ENCODE results near the gene KANK2.

Gene KANK2

GRCh38 chr19:11173516-11174155 lies 23.7 kb downstream of the KANK2 start:
- TF ChIP-seq EP300 (IDR thresholded peaks at IDR 0.05; ENCODE audit: borderline replicate concordance) (no peak), ZBTB7A (IDR thresholded peaks at IDR 0.05; ENCODE audit: low read depth) (no peak), RAD21 (IDR thresholded peaks at IDR 0.05; ENCODE audit: low read depth) (no peak), FOXM1 (IDR thresholded peaks at IDR 0.05; ENCODE audit: borderline replicate concordance, low read depth) (no peak), USF1 (IDR thresholded peaks at IDR 0.05) (no peak), CREB1 (IDR thresholded peaks at IDR 0.05; ENCODE audit: low read depth) (no peak), TCF12 (IDR thresholded peaks at IDR 0.05; ENCODE audit: low read depth) (no peak), TAF1 (IDR thresholded peaks at IDR 0.05; ENCODE audit: low read depth) (no peak), CEBPB (IDR thresholded peaks at IDR 0.05) (no peak)

GRCh38 chr19:11172576-11172975 lies 24.8 kb downstream of the KANK2 start:
- no peak for TF ChIP-seq TAF1 (IDR thresholded peaks at IDR 0.05; ENCODE audit: low read depth)
- no peak for TF ChIP-seq USF1 (IDR thresholded peaks at IDR 0.05)
- no peak for TF ChIP-seq EP300 (IDR thresholded peaks at IDR 0.05; ENCODE audit: borderline replicate concordance)
- no peak for TF ChIP-seq FOXM1 (IDR thresholded peaks at IDR 0.05; ENCODE audit: borderline replicate concordance, low read depth)
- TF ChIP-seq NFIC (IDR thresholded peaks at IDR 0.05) = no peak
- TF ChIP-seq EGR1 (IDR thresholded peaks at IDR 0.05) = no peak
- TF ChIP-seq TEAD4 (IDR thresholded peaks at IDR 0.05) = no peak
- TF ChIP-seq, protein P1, sequence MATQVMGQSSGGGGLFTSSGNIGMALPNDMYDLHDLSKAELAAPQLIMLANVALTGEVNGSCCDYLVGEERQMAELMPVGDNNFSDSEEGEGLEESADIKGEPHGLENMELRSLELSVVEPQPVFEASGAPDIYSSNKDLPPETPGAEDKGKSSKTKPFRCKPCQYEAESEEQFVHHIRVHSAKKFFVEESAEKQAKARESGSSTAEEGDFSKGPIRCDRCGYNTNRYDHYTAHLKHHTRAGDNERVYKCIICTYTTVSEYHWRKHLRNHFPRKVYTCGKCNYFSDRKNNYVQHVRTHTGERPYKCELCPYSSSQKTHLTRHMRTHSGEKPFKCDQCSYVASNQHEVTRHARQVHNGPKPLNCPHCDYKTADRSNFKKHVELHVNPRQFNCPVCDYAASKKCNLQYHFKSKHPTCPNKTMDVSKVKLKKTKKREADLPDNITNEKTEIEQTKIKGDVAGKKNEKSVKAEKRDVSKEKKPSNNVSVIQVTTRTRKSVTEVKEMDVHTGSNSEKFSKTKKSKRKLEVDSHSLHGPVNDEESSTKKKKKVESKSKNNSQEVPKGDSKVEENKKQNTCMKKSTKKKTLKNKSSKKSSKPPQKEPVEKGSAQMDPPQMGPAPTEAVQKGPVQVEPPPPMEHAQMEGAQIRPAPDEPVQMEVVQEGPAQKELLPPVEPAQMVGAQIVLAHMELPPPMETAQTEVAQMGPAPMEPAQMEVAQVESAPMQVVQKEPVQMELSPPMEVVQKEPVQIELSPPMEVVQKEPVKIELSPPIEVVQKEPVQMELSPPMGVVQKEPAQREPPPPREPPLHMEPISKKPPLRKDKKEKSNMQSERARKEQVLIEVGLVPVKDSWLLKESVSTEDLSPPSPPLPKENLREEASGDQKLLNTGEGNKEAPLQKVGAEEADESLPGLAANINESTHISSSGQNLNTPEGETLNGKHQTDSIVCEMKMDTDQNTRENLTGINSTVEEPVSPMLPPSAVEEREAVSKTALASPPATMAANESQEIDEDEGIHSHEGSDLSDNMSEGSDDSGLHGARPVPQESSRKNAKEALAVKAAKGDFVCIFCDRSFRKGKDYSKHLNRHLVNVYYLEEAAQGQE (IDR thresholded peaks at IDR 0.05; ENCODE audit: low read depth) = no peak
- TF ChIP-seq ZBTB7A (IDR thresholded peaks at IDR 0.05; ENCODE audit: low read depth) = no peak
- no peak for TF ChIP-seq TCF12 (IDR thresholded peaks at IDR 0.05; ENCODE audit: low read depth)
- TF ChIP-seq CEBPB (IDR thresholded peaks at IDR 0.05) = no peak
- TF ChIP-seq CREB1 (IDR thresholded peaks at IDR 0.05; ENCODE audit: low read depth) = no peak
- TF ChIP-seq, protein P2, sequence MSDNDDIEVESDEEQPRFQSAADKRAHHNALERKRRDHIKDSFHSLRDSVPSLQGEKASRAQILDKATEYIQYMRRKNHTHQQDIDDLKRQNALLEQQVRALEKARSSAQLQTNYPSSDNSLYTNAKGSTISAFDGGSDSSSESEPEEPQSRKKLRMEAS (IDR thresholded peaks at IDR 0.05) = no peak
- no peak for TF ChIP-seq RAD21 (IDR thresholded peaks at IDR 0.05; ENCODE audit: low read depth)
- no peak for TF ChIP-seq YY1 (IDR thresholded peaks at IDR 0.05; ENCODE audit: low read depth)

DNA sequence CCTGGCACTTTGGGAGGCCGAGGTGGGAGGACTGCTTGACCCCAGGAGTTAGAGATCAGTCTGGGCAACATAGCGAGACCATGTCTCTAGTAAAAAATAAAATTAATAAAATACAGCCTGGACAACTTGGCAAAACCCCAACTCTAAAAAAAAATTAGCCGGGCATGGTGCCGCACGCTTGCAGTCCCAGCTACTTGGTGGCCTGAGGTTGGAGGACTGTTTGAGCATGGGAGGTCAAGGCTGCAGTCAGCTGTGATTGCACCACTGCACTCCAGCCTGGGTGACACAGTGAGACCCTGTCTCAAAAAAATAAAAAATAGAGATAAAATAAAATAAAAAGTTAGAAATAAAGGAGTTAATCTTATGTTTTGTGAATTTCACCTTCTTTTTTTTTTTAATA lies 26.2 kb downstream of the KANK2 start:
- no peak for TF ChIP-seq RAD21 (IDR thresholded peaks at IDR 0.05; ENCODE audit: low read depth)
- TF ChIP-seq USF1 (IDR thresholded peaks at IDR 0.05) = no peak
- no peak for TF ChIP-seq TCF12 (IDR thresholded peaks at IDR 0.05; ENCODE audit: low read depth)
- TF ChIP-seq CREB1 (IDR thresholded peaks at IDR 0.05; ENCODE audit: low read depth) = no peak
- TF ChIP-seq ZBTB7A (IDR thresholded peaks at IDR 0.05; ENCODE audit: low read depth) = no peak
- no peak for TF ChIP-seq EP300 (IDR thresholded peaks at IDR 0.05; ENCODE audit: borderline replicate concordance)
- TF ChIP-seq CEBPB (IDR thresholded peaks at IDR 0.05) = no peak

DNA sequence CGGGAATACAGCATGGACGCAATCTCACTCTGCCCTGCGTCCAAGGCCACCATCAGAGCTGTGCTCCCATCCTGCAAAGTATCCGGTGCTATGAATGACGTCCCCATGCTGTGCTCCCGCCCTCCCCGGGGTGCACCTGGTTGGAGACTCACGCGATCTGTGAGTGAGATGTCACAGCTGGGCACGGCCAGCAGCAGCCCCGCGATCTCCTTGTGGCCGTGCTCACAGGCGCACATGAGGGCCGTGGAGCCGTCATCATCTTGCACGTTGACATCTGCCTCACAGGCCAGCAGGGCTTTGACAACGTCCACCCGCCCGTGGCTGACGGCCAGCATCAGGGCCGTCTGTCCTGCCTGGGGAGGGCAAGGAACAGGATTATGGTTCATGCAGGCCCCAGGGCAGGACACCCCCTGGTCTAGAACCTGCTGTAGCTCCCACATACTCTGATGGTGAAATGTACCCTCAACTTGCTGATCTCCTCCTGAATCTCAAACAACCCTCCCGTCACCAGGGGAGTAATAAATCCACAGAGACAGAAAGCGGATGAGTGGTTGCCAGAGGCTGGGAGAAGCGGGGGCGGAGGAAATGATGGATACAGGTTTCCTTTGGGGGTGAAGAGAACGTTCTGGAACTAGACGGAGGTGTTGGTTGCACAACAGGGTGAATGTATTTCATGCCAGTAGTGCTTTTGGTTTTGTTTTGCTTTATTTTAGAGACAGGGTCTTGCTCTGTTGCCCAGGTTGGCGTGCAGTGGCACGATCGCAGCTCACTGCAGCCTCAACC lies 27.3 kb downstream of the KANK2 start:
- TF ChIP-seq TAF1 (IDR thresholded peaks at IDR 0.05; ENCODE audit: low read depth) (no peak), TEAD4 (IDR thresholded peaks at IDR 0.05) (no peak), RAD21 (IDR thresholded peaks at IDR 0.05; ENCODE audit: low read depth) (no peak), YY1 (IDR thresholded peaks at IDR 0.05; ENCODE audit: low read depth) (no peak), ZBTB7A (IDR thresholded peaks at IDR 0.05; ENCODE audit: low read depth) (no peak), FOXM1 (IDR thresholded peaks at IDR 0.05; ENCODE audit: borderline replicate concordance, low read depth) (no peak), USF1 (IDR thresholded peaks at IDR 0.05) (no peak), NFIC (IDR thresholded peaks at IDR 0.05) (no peak), TCF12 (IDR thresholded peaks at IDR 0.05; ENCODE audit: low read depth) (no peak), EGR1 (IDR thresholded peaks at IDR 0.05) (no peak)
- TF ChIP-seq, protein P2 (IDR thresholded peaks at IDR 0.05) = no peak
- TF ChIP-seq, protein P1 (IDR thresholded peaks at IDR 0.05; ENCODE audit: low read depth) = no peak

Data from Ishikawa (cell line).